ENCODE measurements around the gene MAML2. TPM values are rescaled to one million over a fixed set of nuclear protein-coding genes. Genes with fewer than 3 reads are reported as not detected.

The MAML2 gene
- total RNA-seq, 4 donors from 2014 or later = 34.3 to 58.8 (median 56.0) TPM

GRCh38 chr11:96167787-96168186 lies 175.2 kb downstream of the MAML2 start:
- no peak for TF ChIP-seq CTCF (IDR thresholded peaks at IDR 0.05; ENCODE audit: low read depth)

GRCh38 chr11:96167203-96167758 lies 175.7 kb downstream of the MAML2 start:
- TF ChIP-seq CTCF (IDR thresholded peaks at IDR 0.05; ENCODE audit: low read depth) = no peak

GRCh38 chr11:96162816-96163499 lies 180.0 kb downstream of the MAML2 start:
- no peak for TF ChIP-seq CTCF (IDR thresholded peaks at IDR 0.05; ENCODE audit: low read depth)

- no peak for TF ChIP-seq CTCF (IDR thresholded peaks at IDR 0.05; ENCODE audit: low read depth)
Measured at GRCh38 chr11:96161307-96162089, 181.5 kb downstream of the MAML2 start.

- no peak for TF ChIP-seq CTCF (IDR thresholded peaks at IDR 0.05; ENCODE audit: low read depth)
Measured at GRCh38 chr11:96160732-96161306, 182.2 kb downstream of the MAML2 start.

GRCh38 chr11:96159968-96160367 lies 183.0 kb downstream of the MAML2 start:
- no peak for TF ChIP-seq CTCF (IDR thresholded peaks at IDR 0.05; ENCODE audit: low read depth)

- TF ChIP-seq CTCF (IDR thresholded peaks at IDR 0.05; ENCODE audit: low read depth) = no peak
Measured at GRCh38 chr11:96158126-96158525, 184.9 kb downstream of the MAML2 start.
